SKM-1 treated with dmso at 0.1 percent for 144 hours (cell line): Measurements from ENCODE around the gene CPNE5.

ENCODE experiments used
- DNase-seq: peaks from one replicate; lab custom pipeline; 2025; ENCODE audit not compliant: unreplicated experiment; lab: John Stamatoyannopoulos, UW

CPNE5 gene

DNA sequence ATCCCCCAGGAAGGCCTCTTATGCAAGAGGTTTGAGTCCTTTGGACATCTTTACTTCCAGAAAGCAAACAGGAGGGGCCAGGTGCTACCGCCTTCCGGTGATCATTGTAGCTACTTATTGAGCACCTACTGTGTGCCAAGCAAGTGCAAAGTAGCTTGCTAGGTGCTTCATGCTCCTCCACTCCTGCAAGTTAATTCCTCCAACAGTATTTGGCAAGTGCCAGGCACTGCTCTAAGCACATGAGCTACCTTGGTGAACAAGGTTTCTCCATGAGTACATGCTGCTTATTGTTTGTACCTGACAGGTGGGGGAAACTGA is 2.3 kb downstream of the CPNE5 start:
- DNase-seq = no peak

DNA sequence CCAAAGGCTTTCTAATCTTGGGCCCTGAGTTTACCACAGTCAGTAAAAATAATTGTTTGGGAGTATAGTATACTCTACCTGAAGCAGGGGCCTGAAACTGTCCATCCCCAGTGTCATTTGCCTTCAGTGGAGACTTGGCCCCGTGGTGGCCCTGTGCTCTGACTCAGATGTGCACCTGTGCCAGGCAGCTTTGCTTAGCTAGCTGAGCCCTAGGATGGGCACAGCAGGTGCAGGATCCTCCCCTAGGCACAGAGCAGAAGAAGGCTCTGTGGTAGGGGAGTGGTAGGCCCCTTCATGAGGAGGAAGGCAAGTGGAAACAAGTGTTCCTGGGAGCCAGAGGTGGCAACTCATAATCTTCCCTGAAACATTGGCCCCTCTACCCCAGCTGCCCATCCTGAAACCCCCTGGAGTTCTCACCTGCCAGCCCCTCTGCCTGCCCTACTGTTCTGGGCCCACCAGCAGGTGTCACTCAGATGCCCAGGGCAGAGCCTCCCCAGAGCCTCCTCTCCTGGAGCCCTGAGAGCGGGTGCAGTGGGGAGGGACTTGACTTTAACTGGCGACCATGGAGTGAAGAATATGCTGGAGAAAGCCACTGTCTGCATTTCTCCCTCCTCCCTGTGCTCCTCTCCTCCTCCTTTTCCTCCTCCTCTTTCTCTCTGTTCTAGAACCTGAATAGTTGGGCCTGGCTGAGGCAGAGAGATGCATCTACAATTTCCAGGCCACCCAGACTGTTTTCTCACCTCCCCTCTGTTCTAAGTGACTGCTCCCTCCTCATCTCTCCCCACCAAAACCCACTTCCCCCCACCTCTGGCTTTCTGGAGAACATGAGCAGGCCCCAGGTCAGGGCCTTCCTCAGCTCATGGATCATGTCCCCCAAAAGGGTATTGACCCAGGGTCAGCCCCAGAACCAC is 2.9 kb downstream of the CPNE5 start:
- DNase-seq = no peak

DNA sequence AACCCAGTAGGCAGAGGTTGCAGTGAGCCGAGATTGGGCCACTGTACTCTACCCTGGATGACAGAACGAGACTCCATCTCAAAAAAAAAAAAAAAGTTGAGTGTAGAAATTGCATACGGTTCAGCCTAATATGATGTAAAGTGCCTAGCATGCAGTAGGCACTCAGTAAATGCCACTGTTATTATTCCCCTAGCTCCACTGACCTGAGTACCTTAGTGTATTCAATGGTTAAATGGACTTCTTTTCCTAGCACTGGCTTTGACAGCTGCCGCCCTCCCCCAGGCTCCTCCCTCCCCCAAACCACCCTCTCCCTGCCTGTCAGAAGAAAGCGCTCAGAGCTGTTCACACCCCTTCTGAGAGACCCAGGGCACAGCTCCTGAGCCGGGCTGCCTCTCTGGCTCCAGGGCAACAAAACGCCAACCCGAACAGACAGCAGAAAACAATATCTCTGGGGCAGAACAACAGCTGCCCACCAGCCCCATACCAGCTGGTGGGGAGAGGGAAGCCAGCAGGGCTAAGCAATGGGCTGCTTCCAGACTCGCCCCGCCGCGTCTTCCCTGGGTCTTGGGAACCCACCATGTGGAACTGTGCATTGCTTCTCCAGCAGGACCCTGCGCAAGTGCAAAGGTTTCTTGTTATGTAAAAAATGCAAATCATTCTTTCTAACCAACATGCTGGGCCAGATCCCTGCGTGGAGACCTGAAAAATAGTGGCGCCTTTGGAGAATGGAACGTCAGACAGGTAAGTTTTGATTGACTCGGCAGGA is 4.5 kb downstream of the CPNE5 start:
- DNase-seq = no peak

DNA sequence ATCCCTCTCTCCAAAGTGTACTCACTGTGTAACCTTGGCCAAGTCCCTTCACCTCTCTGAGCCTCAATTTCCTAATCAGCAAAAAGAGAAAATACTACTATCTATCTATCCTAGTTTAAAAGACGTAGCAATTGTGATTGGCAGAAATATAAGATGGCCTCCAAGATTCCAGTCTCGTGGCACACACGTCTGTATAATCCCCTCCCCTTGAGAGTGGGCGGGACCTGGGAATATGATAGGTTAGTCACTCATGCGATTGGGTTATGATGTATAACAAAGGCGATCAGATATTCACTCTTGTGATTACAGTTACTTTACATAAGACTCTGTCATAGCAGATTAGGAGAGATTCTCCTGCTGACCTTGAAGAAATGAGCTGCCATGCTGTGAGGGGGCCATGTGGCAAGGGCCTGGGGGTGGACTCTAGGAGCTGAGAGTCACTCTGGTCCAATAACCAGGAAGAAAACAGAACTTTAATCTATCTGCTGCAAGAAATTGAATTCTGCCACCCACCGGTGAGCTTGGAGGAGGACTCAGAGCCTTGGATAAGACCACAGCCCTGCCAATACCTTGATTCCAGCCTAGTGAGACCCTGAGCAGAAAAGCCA is 6.0 kb downstream of the CPNE5 start:
- DNase-seq = no peak

DNA sequence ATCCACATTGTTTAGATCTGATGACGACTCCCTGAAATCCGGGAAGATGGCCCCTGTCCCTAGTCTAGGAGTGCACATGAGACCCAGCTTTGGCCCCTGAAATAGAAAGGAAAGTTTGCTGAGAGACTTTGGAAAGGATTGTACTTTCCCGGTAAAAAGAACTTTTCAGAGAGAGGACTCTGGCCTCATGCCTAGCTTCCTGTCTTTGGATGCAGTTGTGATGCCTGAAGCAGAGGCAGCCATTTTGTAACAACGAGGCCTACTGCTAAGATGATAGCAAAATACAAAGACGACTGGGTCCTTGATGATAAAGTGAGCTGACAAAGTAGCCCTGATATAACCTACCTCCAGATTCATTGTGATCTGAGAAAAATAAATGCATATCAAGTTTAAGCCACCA is 6.9 kb downstream of the CPNE5 start:
- DNase-seq = no peak

DNA sequence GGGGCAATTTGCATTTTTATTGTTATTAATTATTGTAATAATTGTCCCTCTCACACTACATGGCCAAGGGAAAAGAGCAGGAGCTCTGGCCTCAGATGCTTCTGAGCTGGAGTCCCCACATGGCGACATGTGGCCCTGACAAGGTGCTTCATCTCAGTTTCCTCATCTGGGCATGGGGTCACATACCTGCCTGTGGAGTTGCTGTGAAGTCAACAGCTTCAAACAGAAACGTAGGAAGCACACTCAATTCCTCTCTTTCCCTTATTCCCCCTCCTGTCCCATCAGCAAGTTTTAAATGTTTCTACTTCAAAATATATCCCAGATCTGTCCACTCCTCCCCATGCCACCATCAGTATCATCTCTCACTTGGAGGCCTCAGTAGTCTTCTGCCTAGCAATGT is 8.7 kb downstream of the CPNE5 start:
- DNase-seq = no peak

DNA sequence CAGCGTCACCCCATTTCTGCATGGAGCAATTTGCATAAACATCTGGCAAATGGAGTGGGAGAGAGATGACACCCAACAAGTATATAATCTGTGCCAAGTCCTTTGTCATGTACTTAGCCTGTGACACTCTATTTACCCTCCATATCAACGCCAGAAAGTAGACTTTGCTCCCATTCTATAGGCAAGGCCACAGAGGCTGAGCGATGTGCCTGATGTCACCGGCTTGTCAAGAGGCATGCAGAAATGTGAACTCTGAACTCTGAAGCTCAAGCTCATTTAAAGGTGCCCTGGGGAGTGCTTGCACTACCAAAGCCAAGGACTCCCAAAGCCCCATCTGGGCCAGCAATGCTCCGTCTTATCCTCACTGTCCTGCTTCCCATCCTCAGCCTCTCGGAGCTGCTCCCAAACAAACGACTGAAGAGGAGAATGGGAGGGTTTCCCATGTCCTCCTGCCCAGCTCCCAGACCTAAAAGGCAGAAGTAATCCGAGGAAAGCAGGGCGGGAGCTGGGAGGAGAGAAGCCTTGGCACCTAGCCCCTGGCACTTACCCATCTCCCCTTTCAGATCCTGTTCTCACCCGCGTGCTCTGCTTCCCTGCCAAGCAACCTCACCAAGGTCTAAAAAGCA is 9.2 kb downstream of the CPNE5 start:
- no peak for DNase-seq

DNA sequence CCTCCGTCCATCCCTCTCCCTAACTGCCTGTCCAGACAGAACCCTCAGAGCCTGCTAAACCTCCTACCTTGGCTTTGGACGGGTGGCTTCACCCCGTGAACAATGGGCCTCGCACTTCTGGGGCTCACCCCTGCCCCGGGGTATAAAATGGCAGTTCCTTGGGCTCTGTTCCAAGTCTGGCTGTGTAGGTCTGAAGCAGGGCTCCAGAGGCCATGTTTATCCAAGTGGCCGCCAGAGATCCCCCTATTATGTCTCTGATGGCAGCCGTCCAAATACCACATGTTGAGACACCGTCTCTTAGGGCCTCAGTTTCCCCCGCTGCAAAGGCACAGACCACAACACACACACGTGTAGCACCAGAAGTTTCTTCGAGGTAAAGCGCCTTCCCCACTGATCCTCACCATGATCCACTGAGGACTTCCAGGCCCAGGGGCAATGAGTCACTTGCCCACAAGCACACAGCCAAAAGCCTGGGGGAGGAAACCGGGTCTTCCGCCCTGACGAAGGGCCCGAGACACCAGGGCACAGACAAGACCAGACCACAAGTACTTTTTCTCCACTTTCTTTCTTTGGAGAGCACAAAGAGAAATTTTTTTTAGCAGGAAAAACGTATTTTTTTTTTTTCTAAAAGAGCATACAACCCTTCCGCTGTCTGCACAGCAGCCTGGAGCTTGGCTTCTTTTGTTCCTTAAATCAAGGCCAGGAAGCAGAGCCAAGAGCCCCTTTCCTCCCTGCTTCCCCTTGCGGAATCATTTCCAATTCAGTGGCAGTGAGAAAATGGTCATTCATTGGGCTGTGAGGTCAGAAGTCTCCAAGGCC is 11.8 kb downstream of the CPNE5 start:
- DNase-seq = peak; percentile 43

DNA sequence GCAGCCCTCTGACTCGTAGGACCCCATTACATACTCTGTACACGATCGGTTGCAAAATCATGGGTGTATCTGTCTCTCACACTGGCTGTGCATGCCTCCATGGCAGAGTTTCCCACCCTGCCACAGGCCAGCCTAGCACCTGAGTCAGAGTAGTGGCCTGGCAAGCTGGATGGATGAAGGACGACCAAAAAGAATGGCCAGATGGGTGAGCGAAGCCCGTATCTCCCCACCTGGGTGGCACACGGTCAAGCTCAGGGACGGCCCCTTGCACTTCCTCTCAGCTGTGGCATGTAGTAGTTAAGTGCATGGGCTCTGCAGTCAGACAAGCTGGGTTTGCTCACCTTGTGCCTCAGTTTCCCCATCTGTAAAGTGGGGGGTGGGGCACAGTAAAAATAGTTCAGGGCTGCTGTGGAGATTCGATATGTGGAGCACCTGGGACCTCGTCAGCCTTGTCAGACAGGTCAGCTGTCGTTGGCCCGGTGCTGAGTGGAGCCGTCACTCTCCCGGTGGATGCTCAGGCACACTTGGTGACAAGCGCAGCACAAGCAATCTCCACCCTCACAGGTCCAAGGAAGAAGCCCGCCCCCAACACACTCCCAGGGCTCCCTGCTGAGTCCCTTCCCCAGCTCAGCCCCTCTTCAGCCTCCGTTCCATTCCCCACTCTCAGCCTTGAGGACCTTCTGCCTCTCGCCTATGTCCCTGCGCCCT is 12.6 kb downstream of the CPNE5 start:
- DNase-seq = no peak

DNA sequence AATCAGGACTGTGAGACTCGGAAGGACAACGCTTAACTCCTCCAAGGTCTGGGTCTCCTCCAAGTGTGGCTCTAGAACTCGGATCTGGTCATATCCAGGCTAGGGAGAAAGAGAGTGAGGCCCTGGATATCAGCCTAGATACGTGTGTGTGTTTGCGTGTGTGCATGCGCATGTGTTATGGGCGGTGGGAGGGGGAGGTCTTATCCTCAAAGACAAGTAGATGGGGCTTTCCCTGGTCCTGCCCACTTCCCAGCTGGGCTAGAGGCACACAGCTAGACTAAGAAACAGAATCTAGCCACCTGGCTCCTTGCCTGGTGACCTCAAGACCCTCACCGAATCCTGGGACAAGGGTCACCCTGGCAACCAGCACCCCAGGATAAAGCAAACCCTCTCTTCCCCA is 13.2 kb downstream of the CPNE5 start:
- DNase-seq = no peak

DNA sequence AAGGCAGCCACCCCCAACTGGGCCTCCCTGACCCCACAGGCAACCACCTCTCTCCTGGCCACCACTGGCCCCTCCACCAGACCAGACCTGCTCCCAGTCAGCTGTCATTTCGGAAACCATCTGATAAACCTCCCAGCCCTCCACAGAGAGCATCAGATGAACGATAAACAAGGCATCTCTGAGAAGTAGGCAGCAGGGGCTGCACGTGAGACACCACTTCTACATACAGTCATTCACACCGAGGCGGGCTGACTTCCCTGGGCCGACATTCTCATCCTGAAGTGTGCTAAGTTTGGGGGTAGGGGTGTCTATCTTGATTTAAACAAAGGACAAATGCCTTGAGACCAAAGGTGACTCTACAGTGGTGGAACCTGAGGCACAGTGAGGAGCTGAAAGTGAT is 13.8 kb downstream of the CPNE5 start:
- no peak for DNase-seq

DNA sequence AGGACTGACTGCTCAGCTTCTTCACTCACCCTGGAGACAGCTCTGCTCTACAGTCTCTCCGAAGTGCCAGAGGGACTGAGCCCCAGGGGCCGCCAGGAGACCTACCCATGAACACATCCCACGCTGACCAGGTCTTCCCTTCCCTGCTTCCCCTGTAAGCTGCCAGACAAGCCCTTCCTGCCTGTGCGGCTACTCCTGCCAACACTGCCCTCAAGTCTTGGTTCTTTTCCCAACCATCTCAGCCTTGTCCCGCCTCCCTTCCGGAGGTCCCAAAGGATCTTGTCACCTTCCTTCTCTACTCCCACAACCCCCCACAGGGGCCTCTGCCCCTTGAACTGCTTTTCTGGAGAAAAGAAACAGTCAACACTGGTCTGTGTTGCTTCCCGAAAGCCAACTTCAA is 15.0 kb downstream of the CPNE5 start:
- DNase-seq = no peak

DNA sequence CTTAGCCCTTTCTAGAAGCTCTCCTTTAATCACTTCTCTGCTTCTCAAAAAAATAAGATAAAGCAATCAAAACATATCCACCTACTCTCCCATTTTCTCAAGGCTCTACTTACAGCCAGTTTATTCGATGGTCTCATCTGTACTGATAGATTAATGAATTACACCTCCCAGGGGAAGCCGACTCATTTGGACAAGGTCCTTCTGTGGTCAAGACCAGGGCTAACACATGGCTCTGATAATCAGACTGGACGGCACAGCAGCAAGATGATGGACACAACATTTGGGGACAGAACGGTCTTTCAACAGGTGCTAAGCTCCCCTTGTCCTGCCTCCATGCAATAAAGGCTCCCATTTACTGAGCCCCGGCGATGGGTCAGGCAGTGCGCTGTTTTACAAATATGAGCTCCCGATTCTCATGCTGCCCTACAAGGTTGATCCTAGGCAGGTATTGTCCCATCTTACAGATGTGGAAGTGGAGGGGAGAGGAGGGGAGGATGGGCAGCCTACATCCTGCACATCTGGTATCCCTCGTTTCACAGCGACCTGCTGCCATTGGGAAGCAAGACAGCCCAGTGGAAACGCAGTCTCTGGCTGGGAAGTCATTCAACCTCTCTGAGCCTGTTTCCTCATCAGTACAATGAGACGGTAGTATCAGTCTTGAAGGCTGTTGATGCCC is 15.7 kb downstream of the CPNE5 start:
- no peak for DNase-seq

DNA sequence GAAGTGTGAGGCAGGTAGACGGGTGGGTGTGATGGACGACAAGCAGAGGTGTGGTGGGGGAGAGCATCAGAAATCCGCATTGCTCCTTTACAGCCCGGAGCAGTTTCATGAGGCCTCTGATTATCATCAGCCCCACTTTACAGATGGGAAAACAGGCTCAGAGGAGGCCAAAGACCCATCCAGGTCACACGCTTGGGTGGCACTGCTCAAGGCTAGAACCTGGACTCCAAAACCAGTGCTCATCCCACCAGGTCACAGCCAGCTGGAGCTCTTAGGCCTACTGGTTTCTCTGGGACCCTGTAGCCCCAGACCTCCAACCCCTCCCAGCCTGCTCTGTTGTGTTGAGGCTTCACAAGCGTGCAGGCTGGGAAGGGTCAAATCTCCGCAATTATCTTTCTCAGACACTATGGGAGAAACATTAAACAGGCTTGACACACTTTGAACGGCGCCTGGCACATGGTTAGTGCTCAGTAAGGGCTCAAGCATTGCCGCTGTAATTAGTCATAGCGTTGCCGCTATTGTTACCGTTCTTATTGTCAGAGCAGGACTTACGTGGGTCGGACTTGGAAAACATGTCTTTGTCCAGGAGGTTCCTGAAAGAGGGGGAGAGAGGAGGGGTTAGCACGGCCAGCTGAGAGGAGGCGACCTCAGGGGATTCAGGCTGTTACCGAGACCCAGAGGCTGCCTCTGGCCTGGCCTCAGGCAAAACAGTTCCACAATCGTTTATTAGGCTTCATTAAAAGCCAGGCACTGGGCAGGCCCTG is 16.6 kb downstream of the CPNE5 start:
- DNase-seq = no peak

DNA sequence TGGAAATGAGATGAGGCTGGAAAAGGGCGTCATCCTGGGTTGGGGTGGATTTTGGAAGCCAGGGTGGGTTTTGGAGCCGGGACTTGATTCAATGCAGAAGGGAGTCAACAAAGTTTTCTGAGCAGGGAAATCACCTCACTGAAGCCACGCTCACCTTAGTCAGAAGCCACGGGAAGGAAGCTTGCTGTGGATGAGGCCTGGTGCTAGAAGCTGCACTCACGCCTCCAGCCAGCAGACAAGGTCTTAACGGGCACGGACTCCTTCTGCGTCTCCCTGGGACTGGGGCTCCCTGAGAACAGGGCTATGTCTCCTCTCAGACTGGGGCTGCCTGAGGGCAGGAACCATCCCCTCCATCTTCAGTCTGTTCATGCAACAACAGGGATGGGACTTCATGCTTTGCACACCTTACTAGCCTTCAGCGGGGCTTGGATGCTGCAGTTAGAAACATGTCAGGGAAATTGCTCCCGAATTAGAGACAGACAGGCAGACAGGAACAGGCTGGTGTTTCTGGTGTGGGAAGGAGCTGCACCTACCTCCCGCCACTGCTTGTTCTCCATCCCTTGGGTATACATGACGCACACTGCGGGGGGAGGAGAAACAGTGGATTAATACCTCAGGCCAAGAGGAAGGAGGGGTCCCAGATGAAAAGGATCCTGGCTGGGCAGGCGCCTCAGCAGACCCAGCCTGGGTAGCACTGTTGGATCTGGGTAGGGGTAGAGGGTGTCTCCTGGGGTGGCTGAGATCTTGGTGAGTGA is 17.5 kb downstream of the CPNE5 start:
- DNase-seq = no peak

DNA sequence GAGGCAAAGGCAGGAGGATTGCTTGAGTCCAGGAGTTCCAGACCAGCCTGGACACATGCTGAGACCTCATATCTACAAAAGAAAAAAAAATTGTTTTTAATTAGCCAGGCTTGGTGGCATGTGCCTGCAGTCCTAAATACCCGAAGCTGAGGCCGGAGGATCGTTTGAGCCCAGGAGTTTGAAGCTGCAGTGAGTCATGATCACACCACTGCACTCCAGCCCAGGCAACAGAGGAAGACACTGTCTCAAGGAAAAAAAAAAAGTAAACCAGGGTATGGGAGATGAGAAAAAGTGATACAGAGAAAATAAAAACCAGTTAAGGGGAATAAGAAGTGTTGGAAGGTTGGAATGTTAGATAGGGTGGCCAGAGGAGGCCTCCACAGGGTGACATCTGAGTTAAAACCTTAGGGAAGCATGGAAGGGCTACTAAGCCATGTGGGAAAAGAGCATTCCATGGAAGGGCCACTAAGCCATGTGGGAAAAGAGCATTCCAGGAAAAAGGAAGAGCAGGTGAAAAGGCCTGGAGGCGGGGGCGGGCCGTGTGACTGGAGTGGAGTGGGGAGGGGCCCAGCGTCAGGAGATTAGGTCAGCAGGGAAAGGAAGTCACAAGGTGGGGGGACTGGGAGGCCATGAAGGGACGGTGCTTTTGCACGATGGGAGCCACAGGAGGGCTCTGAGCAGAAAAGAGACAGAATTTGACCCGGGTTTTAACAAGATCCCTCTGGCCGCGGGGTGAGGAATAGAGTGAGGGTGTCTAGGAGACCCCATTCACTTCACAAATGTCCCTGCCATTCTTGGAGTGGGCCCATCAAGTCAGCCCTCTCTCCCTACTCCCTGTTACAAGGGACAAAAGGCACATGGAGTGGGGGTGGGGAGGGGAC is 18.3 kb downstream of the CPNE5 start:
- DNase-seq = no peak

DNA sequence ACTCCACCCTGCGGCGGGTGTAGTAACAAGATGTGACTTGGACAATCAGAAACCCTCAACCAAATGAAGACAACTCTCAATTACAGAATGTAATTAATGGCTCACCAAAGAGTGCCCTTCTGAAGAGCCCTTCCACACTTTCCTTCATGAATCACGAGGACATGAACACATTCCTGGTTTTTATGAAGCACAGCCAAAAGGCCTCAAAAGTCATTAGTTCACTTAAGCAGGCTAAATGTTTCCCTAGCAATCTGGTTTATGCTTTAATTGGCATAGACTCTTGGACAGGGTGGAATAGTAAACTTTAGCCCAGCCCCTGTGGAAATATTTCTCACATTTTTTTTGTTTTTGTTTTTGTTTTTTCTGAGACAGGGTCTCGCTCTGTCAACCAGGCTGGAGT is 20.5 kb downstream of the CPNE5 start:
- DNase-seq = no peak
